NCI-H446 treated with DMSO at 0.1 percent for 48 hours (cell line): ENCODE data around the gene CNTN1.

ENCODE experiments used
- DNase-seq: peaks from one replicate; lab custom pipeline; 2025; lab: John Stamatoyannopoulos, UW

The CNTN1 gene

GRCh38 chr12:40963751-40964150, 271.5 kb downstream of the CNTN1 start:
- peak; percentile 62 for DNase-seq

GRCh38 chr12:40969796-40970195, 277.6 kb downstream of the CNTN1 start:
- no peak for DNase-seq

- DNase-seq, result no peak
Measured at GRCh38 chr12:40970320-40970907, 278.2 kb downstream of the CNTN1 start.

- peak; percentile 71 for DNase-seq
Measured at GRCh38 chr12:40971911-40972310, 279.7 kb downstream of the CNTN1 start.

- DNase-seq, result no peak
Measured at GRCh38 chr12:40976546-40976945, 284.3 kb downstream of the CNTN1 start.

GRCh38 chr12:40980427-40980961, 288.3 kb downstream of the CNTN1 start:
- no peak for DNase-seq

- DNase-seq, result no peak
Measured at GRCh38 chr12:40986001-40986400, 293.8 kb downstream of the CNTN1 start.

GRCh38 chr12:40988355-40988754, 296.1 kb downstream of the CNTN1 start:
- DNase-seq, result no peak

- DNase-seq, result no peak
Measured at GRCh38 chr12:40988824-40989223, 296.6 kb downstream of the CNTN1 start.

- no peak for DNase-seq
Measured at GRCh38 chr12:40989785-40990184, 297.5 kb downstream of the CNTN1 start.

GRCh38 chr12:40992158-40992557, 299.9 kb downstream of the CNTN1 start:
- no peak for DNase-seq

GRCh38 chr12:40992674-40993073, 300.4 kb downstream of the CNTN1 start:
- no peak for DNase-seq

GRCh38 chr12:40993158-40993557, 300.9 kb downstream of the CNTN1 start:
- no peak for DNase-seq

GRCh38 chr12:40996091-40996490, 303.9 kb downstream of the CNTN1 start:
- DNase-seq, result no peak

- DNase-seq, result no peak
Measured at GRCh38 chr12:40999210-40999609, 307.0 kb downstream of the CNTN1 start.

GRCh38 chr12:41008472-41008871, 316.2 kb downstream of the CNTN1 start:
- no peak for DNase-seq

GRCh38 chr12:41011939-41012338, 319.7 kb downstream of the CNTN1 start:
- no peak for DNase-seq

- no peak for DNase-seq
Measured at GRCh38 chr12:41013881-41014642, 321.8 kb downstream of the CNTN1 start.

GRCh38 chr12:41014643-41015020, 322.4 kb downstream of the CNTN1 start:
- no peak for DNase-seq

- DNase-seq, result no peak
Measured at GRCh38 chr12:41018010-41018409, 325.8 kb downstream of the CNTN1 start.

- DNase-seq, result no peak
Measured at GRCh38 chr12:41019461-41019860, 327.2 kb downstream of the CNTN1 start.

GRCh38 chr12:41023836-41024235, 331.6 kb downstream of the CNTN1 start:
- DNase-seq, result no peak

GRCh38 chr12:41026151-41026550, 333.9 kb downstream of the CNTN1 start:
- DNase-seq, result no peak

- DNase-seq, result no peak
Measured at GRCh38 chr12:41032386-41032785, 340.1 kb downstream of the CNTN1 start.
